ENCODE results near the gene LGALS9B.
"Not testable (repeated sequence)": the region's sequence is repeated elsewhere in the genome, so short reads cannot be mapped to it uniquely, and the experiment has no call there.

Gene LGALS9B

GRCh38 chr17:20401306-20402022 lies 65.9 kb downstream of the LGALS9B start:
- not testable (repeated sequence) for DNase-seq

- DNase-seq: not testable (repeated sequence)
Measured at GRCh38 chr17:20400559-20401305, 66.6 kb downstream of the LGALS9B start.
